Vagina (tissue), 2 donors: ENCODE results near the gene ANKRD11.

ENCODE experiments used
- CTCF ChIP-seq, 3 experiments: fragments of 450-650 bp in 2 of 3; fragments of 200-600 bp in 1 of 3; sonication (generic) in 1 of 3; IDR thresholded peaks; one replicate each; pipeline ENCODE4 v1.5.1; 2017 to 2019; ENCODE audit warnings: antibody characterized with exemption in 3 of 3, mild to moderate bottlenecking in 2 of 3, moderate library complexity in 2 of 3
- POLR2A ChIP-seq, 2 donors: fragments of 450-650 bp; IDR thresholded peaks; one replicate each; pipeline ENCODE4 v1.6.1; 2017; ENCODE audit warnings: antibody characterized with exemption in 2 of 2, mild to moderate bottlenecking in 2 of 2, moderate library complexity in 2 of 2
- POLR2AphosphoS5 ChIP-seq, 2 donors: sonication (generic); formaldehyde crosslinking; IDR thresholded peaks; one replicate each; pipeline ENCODE4 v1.9.0; 2017; ENCODE audit warnings: antibody characterized with exemption in 2 of 2, mild to moderate bottlenecking in 2 of 2, low read depth in 1 of 2; ENCODE audit not compliant: insufficient read depth in 1 of 2

DNA sequence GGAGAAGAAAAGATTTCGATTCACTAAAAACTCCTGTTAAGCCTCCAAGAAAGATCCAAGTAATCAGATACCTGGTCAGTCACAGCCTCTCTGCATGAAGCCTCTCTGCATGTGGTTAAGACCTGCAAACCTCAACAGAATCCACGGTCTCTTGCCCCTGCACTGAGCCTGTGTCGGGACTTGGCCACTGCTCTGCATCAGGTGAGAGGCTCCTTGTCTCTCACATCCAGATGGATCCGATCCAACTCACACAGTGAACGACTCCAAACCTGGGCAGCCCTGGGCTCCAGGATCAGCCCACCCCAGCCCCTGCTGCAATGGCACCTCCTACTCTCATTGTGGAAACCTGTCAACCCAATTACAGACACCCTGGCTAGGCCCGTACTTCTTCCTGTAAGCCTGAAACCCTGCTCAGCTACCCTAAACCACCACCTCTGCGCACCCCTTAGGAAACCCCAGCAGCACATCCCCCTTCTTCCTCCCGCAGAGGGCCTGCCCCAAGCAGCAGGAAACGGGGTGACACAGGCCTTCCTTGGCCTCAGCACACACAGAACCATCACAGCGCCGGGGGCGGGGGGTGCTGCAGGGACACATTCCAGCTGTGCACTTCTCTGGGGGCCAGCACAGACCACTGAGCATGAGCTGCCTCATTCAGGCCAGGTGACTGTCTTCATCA lies 129.5 kb downstream of the ANKRD11 start:
- TF ChIP-seq CTCF (IDR thresholded peaks at IDR 0.05) (no peak), POLR2AphosphoS5 (IDR thresholded peaks at IDR 0.05; ENCODE audit: insufficient read depth in 1 of 2, low read depth in 1 of 2) (peak in 1 of 2 donors; percentile 50), POLR2A (IDR thresholded peaks at IDR 0.05) (no peak)
